GM21717 (cell line): ENCODE results near the gene C14orf180.
"Not testable (repeated sequence)": the region's sequence is repeated elsewhere in the genome, so short reads cannot be mapped to it uniquely, and the experiment has no call there.

Experiments
- ATAC-seq: cut with Tn5 transposase; IDR thresholded peaks from one replicate; pipeline ENCODE4 v1.9.1; 2021; ENCODE audit warnings: mild to moderate bottlenecking, moderate library complexity; ENCODE audit not compliant: unreplicated experiment

Gene C14orf180

DNA sequence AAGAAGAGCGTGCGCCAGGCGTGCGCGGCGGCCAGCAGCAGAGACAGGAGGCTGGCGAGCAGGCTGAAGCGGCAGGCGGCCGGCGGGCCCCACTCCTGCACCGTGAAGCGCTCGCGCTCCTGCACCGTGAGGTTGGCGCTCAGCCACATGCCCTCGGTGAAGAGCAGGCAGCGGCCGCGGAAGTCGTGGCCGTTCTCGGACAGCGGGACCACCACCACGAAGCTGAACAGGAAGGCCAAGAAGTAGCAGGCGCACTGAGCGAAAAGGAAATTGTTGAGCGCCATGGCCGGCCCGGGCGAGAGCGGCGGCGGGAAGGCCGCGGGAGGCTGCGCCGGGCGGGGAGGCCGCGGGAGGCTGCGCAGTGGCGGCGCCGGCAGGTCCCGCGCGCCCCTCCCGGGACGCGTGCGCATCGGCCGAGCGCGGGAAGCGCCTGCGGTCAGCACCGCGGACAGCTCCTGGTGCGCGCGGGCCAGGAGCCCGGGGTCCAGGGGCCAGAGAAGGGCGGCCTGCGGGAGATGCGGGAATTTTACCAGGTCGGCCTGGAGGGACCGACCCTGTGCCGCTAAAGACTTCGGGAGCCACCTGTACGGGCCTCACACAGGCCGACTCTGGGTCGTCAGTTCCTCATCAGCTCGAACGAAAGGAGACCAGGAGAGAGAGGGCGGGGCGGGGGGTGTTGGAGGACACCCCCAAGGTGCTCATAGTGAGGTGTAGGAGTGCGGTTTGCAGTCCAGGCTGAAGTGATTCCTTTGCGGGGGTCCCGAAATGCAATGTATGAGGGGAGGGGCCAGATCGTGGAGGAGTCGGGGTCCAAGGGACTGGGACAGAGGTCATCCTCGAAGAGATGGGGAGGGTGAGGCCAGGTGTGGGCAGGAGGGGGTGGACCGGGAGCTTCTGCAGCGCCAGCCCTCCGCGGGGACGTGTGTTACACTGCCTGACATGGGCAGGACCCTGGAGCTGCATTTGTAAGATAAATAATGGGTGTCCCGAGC is 25.2 kb downstream of the C14orf180 start, which contains the start of gene TMEM179:
Gene TMEM179, minus strand, starts transcription at position 315 of the 992 bp plus-strand sequence. Its CDS starts 31 bp downstream, at position 284.
- ATAC-seq: no peak

DNA sequence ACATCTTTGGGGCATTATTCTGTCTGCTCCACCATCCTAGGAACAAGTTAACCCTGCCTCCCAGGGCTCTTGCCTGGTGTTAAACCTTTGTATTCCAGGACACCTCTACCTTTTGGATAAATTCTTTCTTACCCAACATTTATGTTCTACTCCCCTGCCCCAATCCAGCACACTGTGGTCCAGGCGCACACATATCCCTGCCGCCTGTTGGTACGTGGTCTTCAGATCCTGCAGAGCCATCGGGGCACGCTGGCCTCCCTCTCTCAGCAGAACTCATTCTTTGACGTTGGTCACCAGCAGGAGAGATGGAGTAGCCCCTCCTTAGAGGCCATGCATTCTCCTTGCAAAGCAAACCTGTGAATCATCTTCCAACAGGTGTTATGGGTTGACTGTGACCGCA is 30.1 kb downstream of the C14orf180 start:
- ATAC-seq: no peak

DNA sequence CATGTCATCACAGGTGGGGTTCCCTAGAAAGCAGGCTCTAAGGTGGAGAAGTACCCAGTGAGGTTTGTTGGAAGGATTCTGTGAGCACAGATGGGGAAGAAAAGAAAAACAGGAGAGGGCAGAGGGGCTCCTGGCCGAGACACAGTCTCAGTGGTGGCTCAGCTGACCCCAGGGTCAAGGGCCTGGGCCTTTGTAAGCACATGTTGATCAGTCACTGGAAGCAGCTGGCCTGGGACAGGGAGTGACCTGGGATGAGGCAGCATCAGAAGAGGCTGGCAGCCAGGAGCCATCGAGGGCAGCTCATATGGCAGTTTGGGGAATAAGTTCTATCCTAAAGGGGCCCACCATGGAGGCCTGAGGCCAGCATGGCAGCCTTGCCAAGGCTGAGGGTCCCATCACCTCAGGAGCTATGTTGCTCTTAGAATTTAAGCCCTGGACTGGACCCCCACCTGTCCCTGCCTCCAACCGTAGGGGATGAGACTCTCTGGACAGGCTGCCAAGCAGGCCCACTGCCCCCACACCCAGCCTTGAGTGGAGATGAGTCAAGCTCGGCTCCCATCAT is 31.3 kb downstream of the C14orf180 start:
- ATAC-seq: no peak

DNA sequence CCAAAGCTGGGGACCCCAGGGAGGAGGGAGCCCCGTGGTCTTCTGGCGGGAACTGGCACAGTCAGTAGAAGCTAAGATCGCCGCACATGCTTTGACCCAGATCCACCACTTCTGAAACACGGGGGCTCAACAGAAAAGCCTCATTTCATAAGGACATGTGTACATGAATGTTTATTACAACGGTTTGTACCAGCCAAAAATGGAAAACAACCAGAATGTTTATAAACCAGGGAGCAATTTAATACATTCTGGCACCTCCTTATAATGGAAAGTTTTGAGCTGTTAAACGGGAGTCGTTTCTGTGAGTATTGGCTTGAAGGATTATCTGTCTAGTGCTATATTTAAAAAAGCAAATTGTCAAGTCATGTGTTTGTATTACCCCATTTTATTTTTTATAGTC is 32.3 kb downstream of the C14orf180 start:
- no peak for ATAC-seq

DNA sequence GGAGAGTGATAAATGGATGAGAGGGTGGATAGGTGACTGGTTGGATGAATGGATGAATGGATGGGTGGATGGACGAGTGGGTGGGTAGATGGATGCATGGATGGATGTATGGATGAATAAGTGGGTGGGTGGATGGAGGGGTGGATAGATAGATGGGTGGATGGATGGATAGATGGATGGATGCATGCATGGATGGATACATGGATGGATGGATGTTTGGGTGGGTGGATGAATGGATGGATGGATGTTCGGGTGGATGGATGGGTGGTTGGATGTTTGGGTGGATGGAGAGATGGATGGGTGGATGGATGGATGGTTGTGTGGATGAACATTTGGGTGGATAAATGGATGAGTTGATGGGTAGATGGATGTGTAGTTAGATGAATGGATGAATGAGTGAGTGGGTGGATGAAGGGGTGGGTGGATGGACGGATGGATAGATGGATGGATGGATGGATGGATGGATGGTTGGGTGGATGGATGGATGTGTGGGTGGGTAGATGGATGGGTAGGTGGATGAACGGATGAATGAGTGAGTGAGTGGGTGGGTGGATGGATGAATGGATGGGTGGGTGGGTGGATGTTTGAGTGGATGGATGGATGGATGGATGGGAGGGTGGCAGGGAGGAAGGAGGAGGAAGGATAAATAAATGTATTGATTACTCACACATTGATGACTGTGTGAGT is 34.7 kb downstream of the C14orf180 start:
- no peak for ATAC-seq

DNA sequence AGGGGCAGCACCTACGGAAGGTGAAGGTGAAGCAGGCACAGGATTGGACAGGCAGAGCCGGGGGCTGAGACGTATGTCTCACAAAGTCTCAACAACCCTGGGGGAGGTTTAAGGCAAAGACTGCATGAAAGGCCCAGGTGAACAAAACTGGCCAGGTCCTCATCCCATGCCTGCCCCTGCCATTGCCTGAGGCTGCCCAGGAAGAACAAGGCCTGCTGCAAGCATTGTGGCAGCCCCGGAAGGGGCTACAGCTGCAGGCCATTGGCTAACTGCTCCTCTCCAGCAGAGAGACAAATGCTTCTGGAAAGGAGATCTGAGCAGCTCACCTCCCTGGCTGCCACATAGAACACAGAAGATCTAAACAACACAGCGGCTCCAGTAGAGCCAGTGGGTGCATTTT is 45.4 kb downstream of the C14orf180 start:
- ATAC-seq: no peak

DNA sequence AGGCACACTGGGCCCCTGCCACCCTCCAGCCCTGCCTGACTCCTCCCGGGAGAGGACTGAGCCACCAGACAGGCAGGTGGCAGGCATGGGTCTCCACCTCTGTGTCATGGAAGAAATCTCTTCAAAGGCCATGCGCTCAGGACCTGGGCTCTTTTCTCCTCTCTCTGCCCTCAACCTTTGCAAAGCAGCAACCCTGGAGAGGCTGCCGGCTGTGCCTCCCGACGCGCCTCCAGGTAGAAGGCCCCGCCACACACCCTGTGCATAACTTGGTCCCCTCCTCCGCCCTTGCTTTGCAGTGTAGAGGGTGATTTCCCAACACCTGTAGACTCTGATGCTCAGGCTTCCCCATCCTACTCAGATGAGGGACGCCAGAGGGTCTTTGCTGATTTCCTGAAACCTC is 53.2 kb downstream of the C14orf180 start:
- no peak for ATAC-seq

DNA sequence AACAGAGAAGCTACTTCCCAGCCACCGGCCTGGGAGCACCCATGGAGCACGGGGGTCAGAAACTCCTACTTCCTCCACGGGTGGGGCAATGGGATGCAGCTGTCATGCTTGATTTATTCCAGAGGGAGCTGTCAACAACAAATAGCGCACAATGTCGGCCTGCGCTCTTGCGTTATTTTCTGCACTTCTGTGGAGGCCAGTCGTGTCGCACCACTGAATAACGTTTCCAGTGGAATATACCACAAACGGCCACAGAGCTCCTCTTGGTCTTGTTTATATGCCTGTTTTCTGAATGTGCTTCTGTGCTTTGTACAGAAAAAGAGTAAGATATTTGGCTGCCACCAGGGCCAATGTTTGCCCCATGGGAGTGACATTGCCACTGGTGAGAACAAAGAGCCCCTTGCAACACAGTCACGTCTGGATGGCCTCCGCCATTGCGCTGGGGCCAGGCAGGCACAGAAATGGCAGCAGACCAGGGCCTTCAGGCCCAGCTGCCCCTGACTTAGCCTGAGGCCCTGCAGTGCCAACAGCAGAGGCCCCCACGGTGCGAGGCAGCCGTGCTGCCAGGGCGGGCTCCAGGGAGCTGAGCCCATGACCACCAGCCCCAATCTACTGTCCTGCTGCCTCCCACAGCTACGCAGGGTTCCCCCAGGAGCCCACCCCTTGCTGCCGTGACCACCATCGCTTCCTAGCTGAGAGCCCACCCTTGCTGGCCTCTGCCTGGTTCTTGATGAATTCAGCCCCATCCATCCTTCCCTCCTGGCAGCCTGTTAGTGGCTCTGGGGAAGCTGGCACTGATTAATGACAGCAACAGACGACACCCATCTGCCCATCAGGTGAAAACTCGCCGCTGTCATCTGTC is 53.9 kb downstream of the C14orf180 start:
- no peak for ATAC-seq

DNA sequence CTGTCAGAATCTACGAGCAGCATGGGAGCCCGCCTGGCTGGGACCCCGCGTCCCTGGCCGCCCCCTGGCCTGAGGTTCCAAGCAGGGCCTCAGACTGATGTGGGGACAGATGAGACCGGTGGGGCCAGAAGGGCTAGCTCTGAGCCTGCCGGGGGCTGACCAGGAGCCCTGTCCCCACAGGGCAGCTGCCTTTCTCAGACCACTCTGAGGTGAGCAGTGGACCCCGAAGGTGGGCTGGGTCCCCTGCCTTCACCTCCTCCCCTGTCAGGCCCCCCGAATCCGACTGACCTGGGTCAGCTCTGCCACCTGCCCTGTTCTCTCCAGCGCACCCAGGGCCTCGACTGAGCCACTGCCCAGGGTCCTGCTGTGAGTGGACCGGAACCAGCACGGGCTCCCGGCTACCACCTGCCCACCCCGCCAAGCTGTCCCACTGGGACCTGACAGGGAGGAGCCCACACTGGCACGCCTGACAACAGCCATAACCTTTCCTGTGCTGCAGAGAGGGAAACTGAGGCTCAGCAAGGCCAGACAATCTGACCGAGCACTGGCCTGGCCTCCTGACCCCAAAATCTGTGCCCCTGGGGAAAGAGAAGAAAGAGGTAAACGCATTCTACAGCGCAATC is 54.7 kb downstream of the C14orf180 start:
- ATAC-seq: no peak

DNA sequence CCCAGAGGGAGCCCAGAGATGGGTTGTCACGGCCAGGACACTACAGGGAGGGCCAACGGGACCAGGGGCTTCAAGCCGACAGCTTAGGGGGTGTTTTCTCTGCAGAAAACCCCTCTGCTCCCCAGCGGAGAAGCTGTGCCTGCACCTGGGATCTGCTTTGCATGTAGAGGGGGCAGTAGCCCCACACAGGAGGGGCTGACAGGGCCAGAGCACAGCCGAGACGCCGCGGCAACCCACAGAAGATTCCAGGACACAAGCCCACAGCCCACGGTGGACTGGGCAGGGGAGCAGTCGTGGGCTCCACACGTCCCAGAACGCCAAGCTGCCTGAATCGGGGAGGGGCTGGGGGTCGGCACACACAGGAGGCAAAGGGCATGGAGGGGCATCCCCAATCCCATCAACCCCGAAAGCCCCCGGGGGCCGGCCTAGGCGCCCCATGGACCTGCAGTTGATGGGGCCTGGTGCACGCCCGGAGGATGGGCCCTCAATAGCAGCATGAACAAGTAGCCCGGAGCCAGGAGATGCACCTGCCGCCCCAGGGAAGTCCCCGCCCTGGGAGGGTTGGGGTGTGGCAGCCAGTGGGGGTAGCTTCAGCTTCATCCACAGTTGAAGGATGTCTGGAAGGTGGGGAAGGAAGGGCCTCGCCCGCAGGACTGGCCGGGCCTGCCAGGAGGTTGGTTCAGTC is 55.5 kb downstream of the C14orf180 start:
- ATAC-seq: no peak

DNA sequence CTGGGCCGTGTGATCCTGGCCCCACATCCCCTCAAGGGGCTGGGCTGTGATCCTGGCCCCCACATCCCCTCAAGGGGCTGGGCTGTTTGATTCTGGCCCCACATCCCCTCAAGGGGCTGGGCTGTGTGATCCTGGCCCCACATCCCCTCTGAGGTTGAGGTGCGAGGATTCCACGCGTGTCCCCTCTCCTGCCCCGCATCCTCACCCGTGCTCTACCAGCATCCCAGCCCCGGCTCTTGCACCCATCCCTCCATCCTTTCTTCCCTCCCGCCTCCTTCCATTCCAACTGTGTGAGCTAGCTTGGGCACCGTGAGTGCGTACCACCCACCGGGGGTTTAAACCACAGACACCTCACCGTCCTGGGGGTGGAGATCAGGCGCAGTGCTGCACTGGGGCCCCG is 56.2 kb downstream of the C14orf180 start:
- ATAC-seq: no peak

DNA sequence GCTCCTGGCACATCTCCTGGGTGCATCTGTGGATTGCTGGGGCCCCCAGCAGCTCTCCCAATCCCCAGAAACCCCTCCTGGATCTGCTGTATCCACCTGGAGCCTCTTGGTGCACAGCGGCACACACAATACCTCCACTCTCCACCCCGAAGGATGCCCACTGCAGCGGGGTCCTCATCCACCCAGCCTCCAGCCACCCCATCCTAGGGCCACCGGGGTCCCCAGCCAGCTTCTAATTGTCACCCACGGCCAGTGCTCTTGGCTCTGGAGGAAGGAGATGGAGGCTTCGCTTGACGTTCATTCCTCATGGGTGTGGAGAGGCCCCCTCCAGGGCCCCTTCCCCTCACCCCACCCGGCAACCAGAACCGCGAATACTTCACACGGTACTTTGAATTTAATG is 56.6 kb downstream of the C14orf180 start:
- ATAC-seq: no peak

DNA sequence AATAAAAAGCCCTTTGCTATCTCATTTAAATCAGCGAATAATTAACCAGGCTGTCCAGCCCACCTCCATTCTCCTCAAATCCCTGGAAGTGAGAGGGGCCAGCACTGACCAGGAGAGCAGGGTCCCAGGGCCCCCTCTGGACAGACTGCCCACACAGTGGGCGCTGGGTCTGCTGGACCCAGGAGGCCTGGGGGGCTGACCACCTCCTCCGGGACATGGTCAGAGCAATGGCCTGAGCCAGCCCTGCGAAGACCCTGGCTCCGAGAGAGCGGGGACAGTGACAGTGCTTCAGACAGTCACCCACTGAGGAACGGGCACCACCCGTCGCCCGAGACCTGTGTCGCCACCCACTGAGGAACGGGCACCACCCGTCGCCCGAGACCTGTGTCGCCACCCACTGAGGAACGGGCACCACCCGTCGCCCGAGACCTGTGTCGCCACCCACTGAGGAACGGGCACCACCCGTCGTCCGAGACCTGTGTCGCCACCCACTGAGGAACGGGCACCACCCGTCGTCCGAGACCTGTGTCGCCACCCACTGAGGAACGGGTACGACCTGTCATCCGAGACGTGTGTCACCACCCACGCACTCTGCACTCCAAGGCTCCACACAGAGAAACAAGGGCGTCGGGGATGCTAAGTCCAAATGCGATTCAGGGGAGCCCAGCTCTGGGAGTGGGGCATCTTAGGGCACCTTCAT is 57.4 kb downstream of the C14orf180 start:
- not testable (repeated sequence) for ATAC-seq

DNA sequence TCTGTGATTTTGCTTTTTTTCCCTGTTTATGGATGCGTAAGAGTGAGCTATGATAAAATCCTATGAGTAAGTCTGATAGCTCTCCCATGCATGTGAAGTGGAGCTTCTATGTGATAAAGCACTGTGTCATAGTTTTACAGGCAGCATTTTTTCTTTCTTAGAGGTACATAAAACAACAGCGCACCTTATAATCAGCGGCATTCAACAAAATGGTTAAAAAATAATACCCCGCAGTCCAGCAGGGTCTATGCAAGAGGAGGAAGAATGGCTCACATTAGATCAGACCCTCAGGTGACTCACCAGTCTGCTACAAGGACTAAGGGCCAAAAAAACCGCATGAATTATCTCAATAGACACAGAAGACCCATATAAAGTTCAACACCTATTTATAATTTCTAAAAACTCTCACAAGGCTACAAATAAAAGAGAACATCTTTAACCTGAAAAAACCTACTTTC is 58.0 kb downstream of the C14orf180 start:
- ATAC-seq: no peak

DNA sequence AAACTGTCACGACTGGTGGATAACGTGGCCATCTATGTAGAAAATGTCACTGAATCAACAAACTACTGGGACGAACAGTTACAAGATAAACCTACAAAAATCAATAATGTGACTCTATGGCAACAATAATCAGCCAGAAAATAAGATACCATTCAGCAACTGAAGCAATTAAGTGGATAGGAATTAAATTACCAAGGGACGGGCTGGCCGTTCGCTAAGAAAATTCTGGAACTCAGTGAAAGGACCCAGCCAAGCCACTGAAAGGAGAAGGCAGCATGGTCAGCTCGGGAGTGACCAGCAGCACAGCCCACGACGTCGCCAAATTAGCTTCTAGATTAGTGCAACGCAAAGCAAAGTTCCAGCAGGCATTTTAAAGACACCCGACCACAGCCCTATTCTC is 58.6 kb downstream of the C14orf180 start:
- ATAC-seq: no peak

DNA sequence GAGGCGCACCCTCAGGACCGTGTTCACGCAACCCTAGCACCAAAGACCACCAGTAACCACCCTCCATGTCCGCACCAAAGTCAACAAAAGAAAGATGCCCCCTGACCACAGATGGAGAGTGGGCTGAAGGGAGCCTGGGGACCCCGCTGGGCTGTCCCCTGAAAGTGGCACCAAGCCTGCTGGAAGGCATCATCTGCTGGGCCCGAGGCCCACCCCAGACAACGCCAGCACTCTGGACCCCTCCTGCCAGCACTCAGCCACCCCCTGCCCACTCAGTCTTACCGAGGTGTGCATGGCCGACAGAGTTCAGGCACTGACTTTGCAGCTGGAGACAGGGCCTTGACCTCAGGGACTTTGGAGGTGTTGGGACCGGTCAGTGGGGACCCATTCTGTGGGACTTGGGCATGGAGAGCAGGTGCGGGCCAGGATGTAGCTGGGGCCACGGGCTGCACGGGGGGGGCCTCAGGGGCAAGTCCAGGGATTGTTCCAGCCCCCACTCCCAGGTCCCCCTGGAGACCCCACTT is 59.4 kb downstream of the C14orf180 start:
- ATAC-seq: no peak

DNA sequence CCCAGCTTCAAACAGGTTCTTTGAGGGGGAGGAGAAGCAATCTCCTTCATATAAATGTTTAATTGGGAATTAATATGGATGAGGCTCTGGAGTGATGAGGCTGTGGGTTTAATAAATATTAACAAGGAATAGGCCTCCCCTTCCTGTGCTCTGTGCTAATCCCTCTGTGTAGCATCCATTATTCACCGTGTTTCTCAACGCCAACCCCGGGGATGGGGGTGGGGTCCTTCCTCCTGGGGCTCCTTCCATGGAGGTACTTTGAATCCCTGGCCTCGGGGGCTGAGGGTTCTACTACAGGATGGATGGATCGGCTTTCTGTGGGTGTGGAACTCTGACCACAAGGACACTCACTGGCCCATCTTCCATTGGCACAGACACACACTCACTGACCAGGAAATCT is 59.9 kb downstream of the C14orf180 start:
- ATAC-seq: no peak
